NCI-H1105 treated with DMSO at 0.1 percent for 48 hours (cell line): Measurements from ENCODE around the gene CBFB.
A peak's percentile ranks its signal among the peaks of the same experiment; 100 is the strongest.
"Not testable (repeated sequence)": the region's sequence is repeated elsewhere in the genome, so short reads cannot be mapped to it uniquely, and the experiment has no call there.

ENCODE experiments used
- DNase-seq: peaks from one replicate; lab custom pipeline; 2025; lab: John Stamatoyannopoulos, UW

The CBFB gene

GRCh38 chr16:67028696-67029253 is at the start of gene CBFB:
CBFB (plus strand) TSS chr16:67029149; CDS start chr16:67029408, 259 bp downstream.
- DNase-seq = peak; percentile 68

DNA sequence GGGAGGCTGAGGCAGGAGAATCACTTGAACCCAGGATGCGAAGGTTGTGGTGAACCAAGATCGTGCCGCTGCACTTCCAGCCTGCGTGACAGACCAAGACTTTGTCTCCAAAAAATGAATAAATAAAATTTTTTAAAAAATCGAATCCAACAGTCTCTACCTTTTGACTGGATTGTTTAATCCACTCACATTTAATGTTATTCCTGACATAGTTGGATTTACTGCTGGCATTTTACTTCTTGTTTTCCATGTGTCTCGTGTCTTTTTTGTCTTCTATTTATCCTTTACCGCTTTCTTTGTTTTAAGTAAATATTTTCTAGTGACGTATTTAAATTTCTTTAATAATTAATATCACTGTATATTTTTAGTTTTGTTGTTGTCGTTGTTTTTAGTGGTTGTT is 45.9 kb upstream of the CBFB start:
- DNase-seq = no peak

GRCh38 chr16:66984892-66985311 is 44.0 kb upstream of the CBFB start:
- no peak for DNase-seq

DNA sequence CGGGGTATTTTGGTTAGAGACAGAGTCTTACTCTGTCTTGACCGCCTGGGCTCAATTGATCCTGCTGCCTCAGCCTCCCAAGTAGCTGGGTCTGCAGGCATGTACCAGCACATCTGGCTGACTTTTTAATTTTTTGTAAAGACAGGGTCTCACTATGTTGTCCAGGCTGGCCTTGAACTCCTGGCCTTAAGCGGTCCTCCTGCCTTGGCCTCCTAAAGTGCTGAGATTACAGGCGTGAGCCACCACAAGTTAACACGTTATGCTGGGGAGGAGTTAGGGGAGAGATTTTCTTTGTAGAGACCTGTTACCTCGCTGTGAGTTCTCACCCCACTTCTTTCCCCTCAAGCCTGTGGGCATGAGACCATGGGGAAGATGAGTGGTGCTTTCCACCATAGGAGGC is 42.4 kb upstream of the CBFB start:
- DNase-seq = no peak

GRCh38 chr16:66988197-66988788 is 40.7 kb upstream of the CBFB start, which contains the start of gene CES4A:
CES4A (plus strand) TSS chr16:66988589; CDS start chr16:66988773, 184 bp downstream.
- DNase-seq = no peak

DNA sequence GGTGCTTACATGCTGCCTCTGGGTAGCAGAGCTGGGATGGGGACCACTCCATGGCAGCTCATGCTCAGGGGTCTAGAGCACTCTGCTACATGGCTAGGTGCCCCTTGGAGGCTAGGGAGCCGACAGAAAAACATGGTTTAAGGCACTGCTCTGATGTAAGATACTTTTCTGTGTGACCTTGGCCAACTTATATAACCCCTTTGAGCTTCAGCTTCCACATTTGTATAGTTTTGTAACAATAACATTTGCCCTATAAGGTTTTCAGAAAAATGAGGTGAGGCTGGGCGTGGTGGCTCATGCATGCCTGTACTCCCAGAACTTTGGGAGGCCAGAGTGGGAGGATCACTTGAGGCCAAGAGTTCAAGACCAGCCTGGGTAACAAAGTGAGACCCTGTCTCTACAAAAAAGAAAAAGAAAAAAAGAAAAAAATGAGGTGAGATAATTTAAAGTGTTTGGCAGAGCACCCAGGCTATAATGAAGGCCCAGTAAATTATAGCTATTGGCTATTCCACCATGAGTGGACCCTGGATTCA is 37.3 kb upstream of the CBFB start:
- no peak for DNase-seq

DNA sequence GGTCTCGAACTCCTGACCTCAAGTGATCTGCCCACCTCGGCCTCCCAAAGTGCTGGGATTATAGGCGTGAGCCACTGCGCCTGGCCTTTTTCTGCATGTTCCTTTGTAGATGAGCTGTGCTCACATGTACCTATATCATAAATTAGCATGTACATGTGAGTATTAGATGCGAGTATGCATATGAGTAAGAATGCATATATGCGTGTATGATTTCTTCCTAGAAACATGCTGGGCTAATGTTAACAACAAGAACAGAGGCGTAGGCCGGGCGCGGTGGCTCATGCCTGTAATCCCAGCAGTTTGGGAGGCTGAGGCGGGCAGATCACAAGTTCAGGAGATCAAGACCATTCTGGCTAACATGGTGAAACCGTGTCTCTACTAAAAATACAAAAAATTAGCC is 35.4 kb upstream of the CBFB start:
- not testable (repeated sequence) for DNase-seq

DNA sequence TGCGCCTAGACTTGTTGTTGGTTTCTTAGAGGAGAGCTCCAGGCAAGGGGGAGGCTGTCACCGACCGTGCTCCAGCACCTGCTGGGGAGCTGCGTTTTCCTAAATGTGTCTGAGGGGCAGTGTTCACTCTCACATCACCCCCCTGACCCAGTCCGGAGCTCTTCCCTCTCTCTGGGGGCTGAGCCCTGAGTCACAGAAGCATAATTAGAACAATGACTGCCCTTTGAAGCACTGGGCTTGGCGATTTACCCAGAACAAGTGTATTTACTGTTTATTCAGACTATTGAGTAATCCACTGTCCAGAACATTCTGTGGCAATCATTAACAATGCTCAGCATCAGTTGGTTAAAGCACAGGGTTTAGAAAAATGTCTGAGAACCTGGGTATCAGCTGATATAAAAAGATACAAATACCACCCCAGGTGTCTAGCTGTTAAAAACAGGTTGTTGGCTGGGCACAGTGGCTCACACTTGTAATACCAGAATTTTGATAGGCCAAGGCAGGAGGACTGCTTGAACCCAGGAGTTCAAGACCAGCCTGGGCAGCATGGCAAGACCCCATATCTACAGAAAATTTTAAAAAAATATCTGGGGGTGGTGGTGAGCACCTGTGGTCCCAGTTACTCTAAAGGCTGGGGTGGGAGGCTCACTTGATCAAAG is 32.5 kb upstream of the CBFB start:
- DNase-seq = no peak

GRCh38 chr16:66996983-66997358 is 32.0 kb upstream of the CBFB start:
- no peak for DNase-seq

DNA sequence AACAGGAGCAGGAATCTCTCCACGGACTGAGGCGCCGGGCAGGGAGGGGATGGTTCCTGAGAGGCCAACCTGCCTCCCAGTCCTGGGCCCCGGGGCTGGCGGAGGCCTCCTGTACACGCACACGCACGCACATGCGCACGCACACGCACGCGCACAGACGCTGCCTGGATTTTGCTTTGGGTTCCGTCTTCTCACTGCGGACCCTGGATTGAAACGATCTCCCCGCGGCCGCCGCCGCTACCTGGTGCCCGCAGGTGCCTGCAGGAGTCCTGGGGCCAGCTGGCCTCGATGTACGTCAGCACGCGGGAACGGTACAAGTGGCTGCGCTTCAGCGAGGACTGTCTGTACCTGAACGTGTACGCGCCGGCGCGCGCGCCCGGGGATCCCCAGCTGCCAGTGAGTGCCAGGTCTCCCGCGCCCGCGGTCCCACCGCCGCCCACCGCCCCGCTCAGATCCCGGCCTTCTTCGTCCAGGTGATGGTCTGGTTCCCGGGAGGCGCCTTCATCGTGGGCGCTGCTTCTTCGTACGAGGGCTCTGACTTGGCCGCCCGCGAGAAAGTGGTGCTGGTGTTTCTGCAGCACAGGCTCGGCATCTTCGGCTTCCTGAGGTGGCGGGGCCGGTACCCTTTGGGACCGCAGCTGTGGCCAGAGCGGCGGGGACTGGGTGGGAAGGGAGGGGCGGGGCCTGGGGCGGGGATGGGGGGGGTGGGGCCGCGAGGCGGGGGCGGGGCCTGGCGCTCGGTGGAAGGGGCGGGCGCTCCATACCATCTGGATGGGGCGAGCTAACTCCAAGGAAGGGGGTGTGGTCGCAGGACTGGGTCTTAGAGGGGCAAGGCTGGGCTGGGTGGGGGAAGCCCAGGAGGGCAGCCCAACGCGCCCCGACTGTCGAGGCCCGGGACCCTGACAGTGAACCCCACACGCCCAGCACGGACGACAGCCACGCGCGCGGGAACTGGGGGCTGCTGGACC is 28.3 kb upstream of the CBFB start:
- peak; percentile 58 for DNase-seq

DNA sequence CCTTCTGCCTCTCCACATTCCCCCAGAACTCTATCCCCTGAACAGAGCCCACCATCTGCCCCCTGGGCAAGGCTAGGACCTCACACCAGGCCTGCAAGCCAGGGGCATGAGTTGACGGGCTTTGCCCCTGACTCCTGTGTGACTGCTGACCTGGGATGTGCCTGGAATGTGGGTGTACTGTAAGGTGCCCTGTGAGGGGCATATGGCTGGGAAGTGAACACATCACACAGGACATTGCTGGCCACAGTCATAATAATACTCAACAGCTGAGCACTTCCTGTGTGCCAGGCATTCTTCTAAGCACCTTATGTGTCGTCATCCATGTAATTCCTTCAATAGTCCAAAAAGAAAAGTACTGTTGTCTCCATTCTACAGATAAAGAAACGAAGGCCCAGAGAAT is 27.2 kb upstream of the CBFB start:
- DNase-seq = no peak

DNA sequence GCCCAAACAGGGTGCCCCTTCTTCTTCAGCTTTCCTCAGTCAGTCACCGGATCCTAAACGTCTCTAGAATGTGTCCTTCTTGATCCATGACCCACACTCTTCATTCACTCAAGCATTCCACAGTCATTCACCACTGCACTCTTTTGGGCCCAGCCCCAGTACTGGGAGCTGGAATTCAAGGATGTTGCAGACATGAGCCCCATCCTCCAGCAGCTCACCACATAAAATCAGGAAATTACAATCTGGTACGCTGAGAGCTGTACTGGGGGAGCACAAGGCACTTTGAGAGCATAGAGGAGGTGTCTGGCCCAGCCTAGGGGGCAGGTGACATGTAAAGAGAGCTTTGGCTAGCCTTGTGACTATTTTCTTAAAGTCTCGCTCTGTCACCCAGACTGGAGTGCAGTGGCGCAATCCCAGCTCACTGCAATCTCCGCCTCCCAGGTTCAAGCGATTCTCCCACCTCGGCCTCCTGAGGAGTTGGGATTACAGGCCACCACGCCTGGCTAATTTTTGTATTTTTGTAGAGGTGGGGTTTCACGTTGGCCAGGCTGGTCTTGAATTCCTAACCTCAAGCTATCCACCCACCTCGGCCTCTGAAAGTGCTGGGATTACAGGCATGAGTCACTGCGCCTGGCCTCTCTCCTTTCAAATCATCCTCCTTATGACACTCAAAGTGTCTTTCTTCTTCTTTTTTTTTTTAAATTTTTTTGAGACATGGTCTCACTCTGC is 21.9 kb upstream of the CBFB start:
- DNase-seq = no peak

DNA sequence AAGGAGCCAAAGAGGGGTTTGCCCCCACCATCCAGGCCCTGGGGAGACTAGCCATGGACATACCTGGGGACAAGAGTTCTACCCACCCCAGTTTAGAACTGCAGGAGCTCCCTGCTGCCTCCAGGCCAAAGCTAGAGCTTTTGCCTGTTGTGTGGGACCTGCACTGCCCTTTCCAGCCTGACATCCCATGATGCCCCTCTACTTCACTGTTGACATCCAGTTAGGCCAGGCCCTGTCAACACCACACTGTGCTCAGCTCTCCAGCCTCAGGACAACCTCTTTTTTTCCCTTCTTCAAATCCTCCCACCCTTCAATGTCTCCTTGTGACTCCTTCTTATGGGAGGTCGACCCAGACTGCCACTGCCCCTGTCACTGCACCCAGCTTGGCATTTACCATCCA is 19.8 kb upstream of the CBFB start:
- no peak for DNase-seq

GRCh38 chr16:67011274-67011673 is 17.7 kb upstream of the CBFB start:
- no peak for DNase-seq

GRCh38 chr16:67013233-67013822 is 15.6 kb upstream of the CBFB start:
- DNase-seq = peak; percentile 12

DNA sequence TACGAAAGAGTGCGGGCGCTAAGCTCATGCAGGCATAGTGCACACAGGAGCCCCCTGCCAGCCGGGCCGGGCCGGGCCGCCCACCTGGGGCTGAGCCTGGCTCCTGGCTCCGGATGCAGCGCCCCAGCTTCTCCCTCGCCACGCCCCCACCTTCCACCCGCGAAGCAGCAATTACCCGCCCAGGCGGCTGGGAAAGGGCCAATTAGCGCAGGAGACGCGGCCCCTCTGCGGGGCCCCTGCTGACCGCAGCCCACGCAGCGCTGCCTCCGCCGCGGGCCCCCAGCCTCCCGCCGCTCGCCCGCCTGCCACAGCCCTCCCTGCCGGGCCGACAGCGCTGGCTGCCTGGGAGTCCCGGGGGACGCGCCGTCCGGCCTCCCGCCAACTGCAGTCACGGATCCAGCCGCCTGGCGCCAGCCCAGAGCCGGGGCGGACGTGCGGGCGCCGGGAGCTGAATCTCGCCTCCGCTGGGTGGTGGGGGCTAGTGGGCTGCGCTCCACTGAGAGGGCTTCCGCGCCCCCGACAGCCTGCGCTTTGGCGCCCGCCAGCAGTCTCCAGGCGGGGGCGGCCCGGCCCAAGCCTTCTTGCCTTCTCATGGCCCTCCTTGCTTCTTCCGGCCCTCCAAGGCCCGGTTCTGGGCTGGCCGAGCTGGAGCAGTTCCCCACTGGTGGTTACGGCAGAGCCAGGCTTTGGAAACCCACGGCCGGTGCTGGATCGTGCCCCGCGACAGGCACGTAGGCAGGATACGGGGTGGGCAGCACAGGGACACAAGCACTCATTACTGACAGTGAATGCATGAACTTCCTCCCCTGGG is 14.9 kb upstream of the CBFB start:
- peak; percentile 25 for DNase-seq

GRCh38 chr16:67014634-67015312 is 14.2 kb upstream of the CBFB start:
- DNase-seq = no peak

- no peak for DNase-seq
These were observed 13.6 kb upstream of the CBFB start for GRCh38 chr16:67015313-67015731.

DNA sequence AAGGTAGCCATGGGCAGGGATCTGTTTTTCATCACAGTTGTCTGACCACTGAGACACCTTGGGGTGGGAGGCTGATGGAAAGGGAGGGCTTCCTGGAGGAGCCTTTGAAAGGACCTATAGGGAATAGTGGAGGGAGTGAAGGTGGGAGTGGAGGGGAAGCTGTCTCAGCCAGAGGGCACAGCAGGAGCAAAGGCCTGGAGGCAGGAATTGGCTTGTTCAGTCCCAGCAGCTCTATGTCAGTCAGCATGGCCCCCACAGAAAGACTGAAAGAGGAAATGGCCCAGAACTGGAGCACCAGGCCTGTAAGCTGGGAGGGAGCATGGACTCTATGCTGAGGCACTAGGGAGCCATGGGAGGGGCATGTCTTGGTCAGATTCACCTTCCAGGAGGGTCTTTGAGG is 12.8 kb upstream of the CBFB start:
- DNase-seq = no peak
